ENCODE measurements around the gene TMEM247.
"Not testable (repeated sequence)": the region's sequence is repeated elsewhere in the genome, so short reads cannot be mapped to it uniquely, and the experiment has no call there.

The TMEM247 gene

DNA sequence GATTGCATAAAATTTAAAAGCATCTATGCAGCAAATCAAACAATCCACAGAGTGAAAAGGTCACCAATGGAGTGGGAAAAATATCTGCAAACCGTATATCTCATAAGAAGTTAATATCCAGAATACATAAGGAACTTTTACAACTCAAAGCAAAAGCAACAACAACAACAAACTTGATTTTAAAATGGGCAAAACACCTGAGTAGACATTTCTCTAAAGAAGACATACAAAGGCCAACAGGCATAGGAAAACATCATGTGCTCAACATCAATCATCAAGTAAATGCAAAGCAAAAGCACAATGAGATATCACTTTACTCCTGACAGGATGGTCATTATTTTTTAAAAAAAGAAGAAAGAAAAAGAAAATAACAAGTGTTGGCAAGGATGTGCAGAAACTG, 38.1 kb downstream of the TMEM247 start:
- DNase-seq, result no peak

- peak; percentile 71 for DNase-seq
Measured at GRCh38 chr2:46518861-46519260, 39.5 kb downstream of the TMEM247 start.

- DNase-seq, result peak; percentile 71
Measured at GRCh38 chr2:46519265-46519664, 39.9 kb downstream of the TMEM247 start.

GRCh38 chr2:46520130-46520711, 40.9 kb downstream of the TMEM247 start:
- DNase-seq, result no peak

- DNase-seq, result peak; percentile 68
Measured at GRCh38 chr2:46521215-46521683, 41.9 kb downstream of the TMEM247 start.

- not testable (repeated sequence) for DNase-seq
Measured at GRCh38 chr2:46522385-46522784, 43.0 kb downstream of the TMEM247 start.

DNA sequence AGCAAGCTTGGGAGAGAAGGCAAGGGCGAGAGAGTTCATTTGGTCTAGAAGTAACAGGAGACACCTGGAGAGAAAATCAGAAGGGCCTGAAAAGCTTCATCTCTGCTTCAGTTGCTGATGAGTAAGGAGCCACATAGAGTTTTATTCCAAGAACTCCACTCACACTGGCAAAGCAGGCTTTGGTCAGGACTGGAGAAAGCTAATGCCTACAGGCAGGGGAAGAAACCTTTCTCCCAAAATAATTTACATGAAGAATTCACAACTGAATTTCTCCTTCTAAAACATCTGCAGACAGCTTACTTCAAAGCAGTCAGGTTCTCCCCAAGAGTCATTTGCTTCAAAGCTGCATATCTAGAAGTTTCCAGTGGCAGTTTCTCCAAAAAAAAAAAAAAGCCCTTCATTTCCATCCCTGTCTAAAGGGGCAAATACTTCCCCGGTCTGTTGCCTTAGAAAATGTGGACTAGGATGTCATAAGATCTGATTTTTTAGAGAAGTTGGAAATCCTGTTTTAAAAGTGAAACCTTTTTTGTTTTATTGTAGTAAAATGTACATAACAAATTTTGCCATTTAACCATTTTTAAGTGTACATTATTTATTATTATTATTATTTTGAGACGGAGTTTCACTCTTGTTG, 46.3 kb downstream of the TMEM247 start:
- DNase-seq, result no peak

GRCh38 chr2:46528880-46529279, 49.5 kb downstream of the TMEM247 start:
- no peak for DNase-seq

DNA sequence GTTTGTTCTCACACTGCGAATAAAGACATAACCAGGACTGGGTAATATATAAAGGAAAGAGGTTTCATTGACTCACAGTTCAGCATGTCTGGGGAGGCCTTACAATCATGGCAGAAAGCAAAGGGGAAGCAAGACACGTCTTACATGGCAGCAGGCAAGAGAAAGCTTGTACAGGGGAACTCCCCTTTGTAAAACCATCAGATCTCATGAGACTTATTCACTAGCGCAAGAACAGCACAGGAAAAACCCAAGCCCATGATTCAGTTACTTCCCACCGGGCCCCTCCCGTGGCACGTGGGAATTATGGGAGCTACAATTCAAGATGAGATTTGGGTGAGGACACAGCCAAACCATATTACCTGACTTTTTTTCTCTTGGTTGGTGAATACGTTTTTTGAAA, 51.3 kb downstream of the TMEM247 start:
- no peak for DNase-seq

- DNase-seq, result no peak
Measured at GRCh38 chr2:46531863-46532262, 52.5 kb downstream of the TMEM247 start.

Measured in NCI-H446 treated with DMSO at 0.1 percent for 48 hours (cell line).